ENCODE results near the gene SRGAP2C.
"Not testable (repeated sequence)": the region's sequence is repeated elsewhere in the genome, so short reads cannot be mapped to it uniquely, and the experiment has no call there.

DNA sequence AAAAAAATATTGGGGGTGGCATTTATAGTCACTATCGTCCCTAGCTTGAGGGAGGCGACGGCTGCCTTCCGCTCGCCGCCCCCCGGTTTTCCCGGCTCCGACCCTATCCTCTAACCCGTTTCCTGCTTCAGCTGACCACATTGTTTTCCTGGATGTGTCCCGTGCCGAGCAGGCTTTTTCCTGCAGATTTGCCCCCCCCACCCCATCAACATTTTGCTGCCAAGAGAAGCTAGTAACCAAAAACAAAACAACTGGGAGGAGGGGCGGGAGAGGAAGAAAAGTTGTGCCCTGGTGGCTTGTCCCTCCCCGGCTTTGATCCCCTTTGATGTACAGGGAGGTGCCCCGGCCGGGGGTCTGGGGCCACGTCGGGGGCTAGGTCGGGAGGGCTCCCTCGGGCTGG lies 1.4 kb downstream of the SRGAP2C start:
- TF ChIP-seq, protein P1, sequence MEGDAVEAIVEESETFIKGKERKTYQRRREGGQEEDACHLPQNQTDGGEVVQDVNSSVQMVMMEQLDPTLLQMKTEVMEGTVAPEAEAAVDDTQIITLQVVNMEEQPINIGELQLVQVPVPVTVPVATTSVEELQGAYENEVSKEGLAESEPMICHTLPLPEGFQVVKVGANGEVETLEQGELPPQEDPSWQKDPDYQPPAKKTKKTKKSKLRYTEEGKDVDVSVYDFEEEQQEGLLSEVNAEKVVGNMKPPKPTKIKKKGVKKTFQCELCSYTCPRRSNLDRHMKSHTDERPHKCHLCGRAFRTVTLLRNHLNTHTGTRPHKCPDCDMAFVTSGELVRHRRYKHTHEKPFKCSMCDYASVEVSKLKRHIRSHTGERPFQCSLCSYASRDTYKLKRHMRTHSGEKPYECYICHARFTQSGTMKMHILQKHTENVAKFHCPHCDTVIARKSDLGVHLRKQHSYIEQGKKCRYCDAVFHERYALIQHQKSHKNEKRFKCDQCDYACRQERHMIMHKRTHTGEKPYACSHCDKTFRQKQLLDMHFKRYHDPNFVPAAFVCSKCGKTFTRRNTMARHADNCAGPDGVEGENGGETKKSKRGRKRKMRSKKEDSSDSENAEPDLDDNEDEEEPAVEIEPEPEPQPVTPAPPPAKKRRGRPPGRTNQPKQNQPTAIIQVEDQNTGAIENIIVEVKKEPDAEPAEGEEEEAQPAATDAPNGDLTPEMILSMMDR (IDR thresholded peaks at IDR 0.05), result not testable (repeated sequence)
- not testable (repeated sequence) for TF ChIP-seq POLR2A (IDR thresholded peaks at IDR 0.05)

Measured in right lobe of liver (tissue), 4 donors.